OCI-LY3 (cell line): ENCODE measurements around the gene IKBKG.

Experiments
- H2AFZ ChIP-seq: fragments of 200-600, 300-600 bp; shearing (Covaris generic); 2 replicates; pipeline ENCODE4 v1.6.0; 2014; ENCODE audit warnings: antibody characterized with exemption, low read depth, low read length
- H3K27ac ChIP-seq: fragments of 200-600, 300-600 bp; sonication (generic); 2 replicates; pipeline ENCODE4 v1.5.1; 2014; ENCODE audit warnings: mild to moderate bottlenecking, low read length, moderate library complexity, mixed read lengths
- H3K27me3 ChIP-seq: fragments of 200-600, 300-600 bp; sonication (generic); 2 replicates; pipeline ENCODE4 v1.6.1; 2014; ENCODE audit warnings: low read depth, low read length, mixed read lengths
- H3K36me3 ChIP-seq: fragments of 200-600, 300-600 bp; sonication (generic); replicated peaks from 2 replicates; pipeline ENCODE3; 2014; ENCODE audit warnings: low read depth, low read length, mixed read lengths
- H3K4me1 ChIP-seq: fragments of 300-600, 200-600 bp; sonication (generic); 2 replicates; pipeline ENCODE4 v1.6.1; 2014; ENCODE audit warnings: low read length, mixed read lengths
- H3K4me2 ChIP-seq: fragments of 200-600, 300-600 bp; sonication (generic); 2 replicates; pipeline ENCODE4 v1.6.1; 2014; ENCODE audit warnings: low read length, mixed read lengths
- H3K4me3 ChIP-seq: fragments of 300-600, 200-600 bp; sonication (generic); 2 replicates; pipeline ENCODE4 v1.5.1; 2014; ENCODE audit warnings: antibody characterized with exemption, mild to moderate bottlenecking, low read length, moderate library complexity
- H3K79me2 ChIP-seq: fragments of 300-600, 200-600 bp; shearing (Covaris generic); 2 replicates; pipeline ENCODE4 v1.6.1; 2014; ENCODE audit warnings: mild to moderate bottlenecking, low read length, mixed read lengths
- H3K9ac ChIP-seq: fragments of 300-600, 200-600 bp; shearing (Covaris generic); 2 replicates; pipeline ENCODE4 v1.6.0; 2014; ENCODE audit warnings: mild to moderate bottlenecking, low read length, moderate library complexity
- H3K9me3 ChIP-seq: fragments of 200-600, 300-600 bp; shearing (Covaris generic); 2 replicates; pipeline ENCODE4 v1.6.1; 2014; ENCODE audit warnings: low read length, mixed read lengths; ENCODE audit not compliant: insufficient read depth
- H4K20me1 ChIP-seq: fragments of 200-600, 300-600 bp; sonication (generic); 2 replicates; pipeline ENCODE4 v1.6.1; 2016; ENCODE audit warnings: low read length, mixed read lengths; ENCODE audit not compliant: insufficient read depth
- CTCF ChIP-seq: fragments of 200-600, 300-600 bp; sonication (generic); IDR thresholded peaks from 2 replicates; pipeline ENCODE4 v1.5.1; 2014; ENCODE audit warnings: antibody characterized with exemption, low read length, low read depth
- EZH2phosphoT487 ChIP-seq: fragments of 200-600 bp; shearing (Covaris generic); IDR thresholded peaks from 2 replicates; pipeline ENCODE4 v1.6.1; 2018; ENCODE audit warnings: antibody characterized with exemption, mixed run types, low read depth

IKBKG gene

DNA sequence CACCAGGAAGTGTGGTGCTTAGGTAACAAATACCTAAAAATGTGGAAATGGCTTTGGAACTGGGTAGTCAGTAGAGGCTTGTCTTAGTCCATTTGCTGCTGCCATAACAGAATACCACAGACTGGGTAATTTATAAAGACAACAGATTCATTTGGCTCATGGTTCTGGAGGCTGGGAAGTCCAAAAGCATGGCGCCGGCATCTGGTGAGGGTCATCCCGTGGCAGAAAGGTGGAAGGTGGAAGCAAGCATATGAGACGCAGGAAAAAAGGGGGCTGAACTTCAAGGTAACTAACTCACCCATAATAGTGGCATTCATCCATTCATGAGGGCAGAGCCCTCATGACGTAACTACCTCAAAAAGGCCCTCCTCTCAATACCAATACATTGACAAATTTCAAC lies 38.0 kb upstream of the IKBKG start:
- no peak overlapping the region for H3K27ac ChIP-seq
- H4K20me1 ChIP-seq = no peaks in the 10 kb centered on the region
- H3K4me1 ChIP-seq = no peaks in the 10 kb centered on the region
- TF ChIP-seq EZH2phosphoT487 (no peak), CTCF (no peak)
- H3K36me3 ChIP-seq = peaks cover 7% of the 10 kb centered on the region
- no peak overlapping the region for H3K4me2 ChIP-seq
- no peaks in the 10 kb centered on the region for H3K9me3 ChIP-seq
- H3K79me2 ChIP-seq = no peaks in the 10 kb centered on the region
- H3K4me3 ChIP-seq = no peak overlapping the region
- no peak overlapping the region for H2AFZ ChIP-seq
- H3K27me3 ChIP-seq = no peaks in the 10 kb centered on the region
- no peak overlapping the region for H3K9ac ChIP-seq

- no peak for TF ChIP-seq EZH2phosphoT487
- no peak for TF ChIP-seq CTCF
- Histone ChIP-seq H3K36me3 (peaks cover 7% of the 10 kb centered on the region), H3K79me2 (peaks cover 7% of the 10 kb centered on the region; the same call in 1 of the 2 replicates), H3K9ac (no peak overlapping the region), H2AFZ (no peak overlapping the region), H3K4me2 (no peak overlapping the region), H3K4me1 (peaks cover 6% of the 10 kb centered on the region), H3K27me3 (no peaks in the 10 kb centered on the region), H3K9me3 (no peaks in the 10 kb centered on the region), H4K20me1 (no peaks in the 10 kb centered on the region), H3K4me3 (no peak overlapping the region), H3K27ac (no peak overlapping the region)
Observed at GRCh38 chrX:154511761-154512160, 35.7 kb upstream of the IKBKG start.

GRCh38 chrX:154512879-154513553 lies 34.4 kb upstream of the IKBKG start:
- H3K4me2 ChIP-seq = no peak overlapping the region

DNA sequence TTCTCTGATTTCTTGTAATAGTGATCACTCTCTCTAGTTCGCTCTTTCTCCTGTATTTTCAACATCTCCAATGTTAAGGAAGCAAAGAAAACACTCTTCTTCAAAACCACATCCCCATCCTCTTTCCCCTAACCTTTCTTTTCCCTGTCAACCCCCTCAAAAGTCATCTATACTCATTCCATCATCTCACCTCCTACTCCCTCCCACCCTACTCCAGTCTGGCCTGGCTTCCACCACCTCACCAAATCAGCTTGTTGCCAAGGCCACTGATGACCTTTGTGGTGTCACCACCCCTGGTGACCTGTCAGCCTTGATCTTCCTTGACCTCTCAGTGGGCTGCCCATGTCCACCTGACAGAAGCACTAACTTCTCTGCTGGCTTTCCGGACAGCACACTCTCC lies 33.7 kb upstream of the IKBKG start:
- TF ChIP-seq CTCF (no peak), EZH2phosphoT487 (no peak)
- H3K4me1 ChIP-seq = peaks cover 9% of the 10 kb centered on the region
- H3K27ac ChIP-seq = no peak overlapping the region
- H3K79me2 ChIP-seq = peaks cover 7% of the 10 kb centered on the region; the same call in 1 of the 2 replicates
- H3K9ac ChIP-seq = no peak overlapping the region
- no peak overlapping the region for H3K4me2 ChIP-seq
- no peaks in the 10 kb centered on the region for H4K20me1 ChIP-seq
- no peaks in the 10 kb centered on the region for H3K27me3 ChIP-seq
- peaks cover 7% of the 10 kb centered on the region for H3K36me3 ChIP-seq
- H2AFZ ChIP-seq = no peak overlapping the region
- no peak overlapping the region for H3K4me3 ChIP-seq
- no peaks in the 10 kb centered on the region for H3K9me3 ChIP-seq

More at GRCh38 chrX:154512879-154513553, 34.4 kb upstream of the IKBKG start:
- no peak overlapping the region for H2AFZ ChIP-seq
- TF ChIP-seq CTCF (no peak), EZH2phosphoT487 (no peak)
- H3K27me3 ChIP-seq = no peaks in the 10 kb centered on the region
- H3K4me1 ChIP-seq = peaks cover 9% of the 10 kb centered on the region
- no peak overlapping the region for H3K4me3 ChIP-seq
- no peak overlapping the region for H3K27ac ChIP-seq
- H3K79me2 ChIP-seq = peaks cover 7% of the 10 kb centered on the region; the same call in 1 of the 2 replicates
- H4K20me1 ChIP-seq = no peaks in the 10 kb centered on the region
- H3K36me3 ChIP-seq = peaks cover 7% of the 10 kb centered on the region
- no peaks in the 10 kb centered on the region for H3K9me3 ChIP-seq
- no peak overlapping the region for H3K9ac ChIP-seq
